ENCODE measurements around the gene TGIF1.

DNA sequence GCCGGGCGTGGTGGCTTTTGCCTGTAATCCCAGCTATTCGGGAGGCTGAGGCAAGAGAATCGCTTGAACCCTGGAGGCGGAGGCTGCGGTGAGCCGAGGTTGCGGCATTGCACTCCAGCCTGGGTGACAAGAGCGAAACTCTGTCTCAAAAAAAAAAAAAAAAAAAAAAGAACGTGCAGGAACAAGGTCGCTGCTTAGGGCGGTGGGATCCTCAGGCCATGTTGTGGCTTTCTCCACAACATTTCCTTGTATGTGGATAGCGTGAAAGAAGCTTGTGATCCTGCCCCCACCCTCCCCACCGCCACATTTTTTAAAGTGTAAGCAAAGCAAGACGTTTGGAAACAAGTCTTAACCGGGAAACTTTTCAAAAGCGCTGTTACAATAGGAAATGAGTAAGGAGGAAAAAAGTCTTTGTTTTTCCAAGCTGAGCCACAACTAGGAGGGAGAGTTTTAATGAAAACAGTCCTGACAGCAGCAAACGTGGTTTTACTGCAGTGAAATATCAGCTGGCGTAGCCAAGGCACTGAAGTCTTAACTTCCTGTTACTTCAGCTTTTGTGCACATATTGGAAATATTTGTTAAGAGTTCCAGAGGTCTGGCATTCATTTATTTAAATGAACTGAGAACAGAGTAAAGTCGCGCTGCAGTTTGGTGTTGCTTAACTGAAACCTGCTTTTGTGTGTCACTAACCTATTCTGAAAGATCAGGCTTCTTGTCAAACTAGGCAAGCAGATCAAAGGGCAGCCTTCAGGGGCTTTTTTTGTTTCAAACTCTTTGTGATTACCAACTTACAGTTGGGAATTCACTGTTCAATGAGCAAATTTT, 3.8 kb downstream of the TGIF1 start:
- TF ChIP-seq POLR2AphosphoS5 (IDR thresholded peaks at IDR 0.05) (no peak), EP300 (conservative IDR thresholded peaks at IDR 0.05; ENCODE audit: poor library complexity, severe bottlenecking) (no peak), TAF1 (IDR thresholded peaks at IDR 0.05; ENCODE audit: low read depth) (no peak)
- TF ChIP-seq, protein P1, sequence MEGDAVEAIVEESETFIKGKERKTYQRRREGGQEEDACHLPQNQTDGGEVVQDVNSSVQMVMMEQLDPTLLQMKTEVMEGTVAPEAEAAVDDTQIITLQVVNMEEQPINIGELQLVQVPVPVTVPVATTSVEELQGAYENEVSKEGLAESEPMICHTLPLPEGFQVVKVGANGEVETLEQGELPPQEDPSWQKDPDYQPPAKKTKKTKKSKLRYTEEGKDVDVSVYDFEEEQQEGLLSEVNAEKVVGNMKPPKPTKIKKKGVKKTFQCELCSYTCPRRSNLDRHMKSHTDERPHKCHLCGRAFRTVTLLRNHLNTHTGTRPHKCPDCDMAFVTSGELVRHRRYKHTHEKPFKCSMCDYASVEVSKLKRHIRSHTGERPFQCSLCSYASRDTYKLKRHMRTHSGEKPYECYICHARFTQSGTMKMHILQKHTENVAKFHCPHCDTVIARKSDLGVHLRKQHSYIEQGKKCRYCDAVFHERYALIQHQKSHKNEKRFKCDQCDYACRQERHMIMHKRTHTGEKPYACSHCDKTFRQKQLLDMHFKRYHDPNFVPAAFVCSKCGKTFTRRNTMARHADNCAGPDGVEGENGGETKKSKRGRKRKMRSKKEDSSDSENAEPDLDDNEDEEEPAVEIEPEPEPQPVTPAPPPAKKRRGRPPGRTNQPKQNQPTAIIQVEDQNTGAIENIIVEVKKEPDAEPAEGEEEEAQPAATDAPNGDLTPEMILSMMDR (IDR thresholded peaks at IDR 0.05; ENCODE audit: poor library complexity, severe bottlenecking) = no peak

All from neural cell (in vitro differentiated cells).